Right renal cortex interstitium (tissue), 3 donors: ENCODE measurements around the gene CCL24. TPM values are rescaled to one million over a fixed set of nuclear protein-coding genes. Genes with fewer than 3 reads are reported as not detected.
"Not testable (repeated sequence)": the region's sequence is repeated elsewhere in the genome, so short reads cannot be mapped to it uniquely, and the experiment has no call there.

Experiments used
- DNase-seq, 3 donors: peaks; one replicate each; pipeline ENCODE4 v3.0.0-alpha.2; 2013; ENCODE audit warnings: low read depth in 3 of 3, low spot score in 2 of 3
- polyA plus RNA-seq, 3 donors: library from polyadenylated mRNA; unstranded; fragments of 120-200 nt; gene quantifications; one replicate each; pipeline ENCODE4 v1.2.1, GENCODE V29; 2013; ENCODE audit not compliant: insufficient read length in 3 of 3

CCL24 gene
- polyA plus RNA-seq, 3 donors = 0.36 TPM; not detected in 2

GRCh38 chr7:75820688-75821087, 7.1 kb upstream of the CCL24 start:
- DNase-seq = no peak

GRCh38 chr7:75819711-75820110, 6.1 kb upstream of the CCL24 start:
- DNase-seq = no peak

- no peak for DNase-seq
Observed at GRCh38 chr7:75818472-75818871, 4.9 kb upstream of the CCL24 start.

GRCh38 chr7:75817116-75817515, 3.5 kb upstream of the CCL24 start:
- DNase-seq = no peak

- no peak for DNase-seq
Observed at GRCh38 chr7:75815418-75816064, 1.9 kb upstream of the CCL24 start.

- DNase-seq = no peak
Observed at GRCh38 chr7:75814407-75814947, 871 bp upstream of the CCL24 start.

GRCh38 chr7:75813084-75813483, 522 bp downstream of the CCL24 start:
- no peak for DNase-seq

- no peak for DNase-seq
Observed at GRCh38 chr7:75811894-75812678, 1.5 kb downstream of the CCL24 start.

GRCh38 chr7:75809396-75809795, 4.2 kb downstream of the CCL24 start:
- no peak for DNase-seq

GRCh38 chr7:75808106-75808505, 5.5 kb downstream of the CCL24 start:
- DNase-seq = no peak

- no peak for DNase-seq
Observed at GRCh38 chr7:75807452-75807851, 6.2 kb downstream of the CCL24 start.

GRCh38 chr7:75806560-75807307, 6.9 kb downstream of the CCL24 start:
- DNase-seq = no peak

- DNase-seq = no peak
Observed at GRCh38 chr7:75804705-75805104, 8.9 kb downstream of the CCL24 start.

- DNase-seq = no peak
Observed at GRCh38 chr7:75804004-75804403, 9.6 kb downstream of the CCL24 start.

- DNase-seq = no peak
Observed at GRCh38 chr7:75802552-75802821, 11.1 kb downstream of the CCL24 start.

GRCh38 chr7:75798770-75799169, 14.8 kb downstream of the CCL24 start:
- no peak for DNase-seq

- no peak for DNase-seq
Observed at GRCh38 chr7:75796420-75796819, 17.2 kb downstream of the CCL24 start.

- DNase-seq = no peak
Observed at GRCh38 chr7:75795831-75796285, 17.7 kb downstream of the CCL24 start.

GRCh38 chr7:75793676-75794075, 19.9 kb downstream of the CCL24 start:
- DNase-seq = no peak

- DNase-seq = not testable (repeated sequence)
Observed at GRCh38 chr7:75792567-75792966, 21.0 kb downstream of the CCL24 start.

GRCh38 chr7:75789361-75789924, 24.2 kb downstream of the CCL24 start:
- DNase-seq = no peak
